HG03457 (cell line): Measurements from ENCODE around the gene SDHB.

Experiments used
- ATAC-seq: cut with Tn5 transposase; IDR thresholded peaks from one replicate; pipeline ENCODE4 v1.9.1; 2021; ENCODE audit warnings: moderate number of reproducible peaks; ENCODE audit not compliant: unreplicated experiment

SDHB gene

GRCh38 chr1:17046334-17046657 is 7.5 kb downstream of the SDHB start:
- no peak for ATAC-seq

DNA sequence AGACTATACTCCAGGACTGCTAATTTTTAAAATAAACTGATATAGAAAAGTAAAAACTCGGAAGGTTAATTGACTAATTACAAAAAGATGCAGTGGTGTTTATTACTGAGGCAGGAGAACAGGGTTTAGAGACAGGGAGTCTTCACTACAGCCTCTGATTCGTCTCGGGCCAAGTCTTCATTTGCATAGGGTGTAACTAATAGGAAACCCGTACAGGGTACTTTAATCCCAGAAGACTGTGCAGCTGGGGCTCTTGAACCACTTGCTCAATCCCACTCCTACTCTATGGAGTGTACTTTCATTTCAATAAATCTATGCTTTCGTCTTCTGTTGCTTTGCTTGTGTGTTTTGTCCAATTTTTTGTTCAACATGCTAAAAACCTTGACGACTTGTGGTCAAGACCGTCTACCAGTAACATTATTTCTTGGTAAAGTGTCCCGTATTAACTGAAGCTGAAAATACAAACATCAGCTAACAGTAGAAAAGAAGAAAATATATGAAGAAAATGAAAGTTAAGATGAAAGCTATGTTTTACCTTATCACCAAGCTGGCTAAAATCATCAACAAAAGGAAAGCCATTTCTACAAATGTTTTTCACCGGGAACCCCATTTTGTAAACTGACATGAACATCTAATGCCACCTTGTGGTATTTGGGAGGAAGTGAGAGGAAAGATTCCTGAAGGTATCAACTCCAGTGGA is 8.0 kb downstream of the SDHB start:
- ATAC-seq = no peak

- ATAC-seq = no peak
Observed at GRCh38 chr1:17045150-17045549, 8.7 kb downstream of the SDHB start.

GRCh38 chr1:17043676-17044075 is 10.2 kb downstream of the SDHB start:
- no peak for ATAC-seq

DNA sequence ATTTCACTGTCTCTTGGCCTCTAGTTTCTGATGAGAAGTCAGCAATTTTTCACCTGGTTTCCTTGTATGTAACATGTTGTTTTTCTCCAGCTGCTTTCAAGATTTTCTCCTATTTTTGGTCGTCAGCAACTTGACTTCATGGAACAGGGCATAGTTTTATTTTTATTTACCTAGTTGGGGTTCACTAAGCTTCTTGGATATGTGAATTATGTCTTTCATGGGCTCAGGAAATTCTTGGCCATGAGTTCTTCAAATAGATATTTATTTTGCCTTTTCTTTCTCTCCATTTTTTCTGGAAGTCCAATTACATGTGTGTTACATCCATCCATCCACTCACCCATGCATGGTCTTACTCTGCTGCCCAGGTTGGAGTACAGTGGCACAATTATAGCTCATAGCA is 13.7 kb downstream of the SDHB start:
- ATAC-seq = no peak

DNA sequence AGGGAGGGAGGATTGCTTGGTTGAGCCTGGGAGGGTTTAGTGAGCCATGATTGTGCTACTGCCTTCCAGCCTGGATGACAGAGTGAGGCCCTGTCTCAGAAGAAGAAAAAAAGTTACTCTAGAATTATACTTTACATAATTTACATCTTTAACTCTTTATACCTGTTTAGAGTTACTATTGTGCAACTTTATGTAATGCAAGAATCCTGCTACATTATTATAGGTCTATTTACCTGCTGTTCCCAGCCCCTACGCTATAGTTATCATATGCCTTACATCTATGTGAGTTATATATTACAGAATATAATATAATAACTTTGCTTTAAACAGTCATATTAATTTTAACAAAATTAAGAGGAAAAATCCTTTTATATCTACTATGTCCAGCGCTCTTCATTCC is 14.3 kb downstream of the SDHB start:
- ATAC-seq = no peak

DNA sequence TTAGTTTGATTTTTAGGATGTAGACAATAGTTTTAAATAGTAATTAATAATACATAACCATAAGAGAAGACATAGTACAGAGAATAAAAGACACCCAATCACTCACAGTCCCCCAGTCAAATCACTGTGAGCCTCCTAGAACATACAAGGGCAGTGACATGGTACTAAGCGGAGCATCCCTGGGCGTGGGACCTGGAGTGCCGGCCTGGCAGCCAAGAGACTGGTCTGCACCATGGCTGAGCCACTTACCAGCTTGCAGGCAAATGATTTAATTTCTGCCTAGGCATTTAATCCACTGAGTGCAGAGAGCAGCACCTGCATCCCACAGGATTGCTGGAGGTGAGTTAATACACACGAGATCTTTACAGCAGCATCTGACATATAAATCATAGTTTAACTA is 20.4 kb downstream of the SDHB start:
- no peak for ATAC-seq

- ATAC-seq = no peak
Observed at GRCh38 chr1:17032741-17033140, 21.1 kb downstream of the SDHB start.

- no peak for ATAC-seq
Observed at GRCh38 chr1:17031436-17031835, 22.4 kb downstream of the SDHB start.

DNA sequence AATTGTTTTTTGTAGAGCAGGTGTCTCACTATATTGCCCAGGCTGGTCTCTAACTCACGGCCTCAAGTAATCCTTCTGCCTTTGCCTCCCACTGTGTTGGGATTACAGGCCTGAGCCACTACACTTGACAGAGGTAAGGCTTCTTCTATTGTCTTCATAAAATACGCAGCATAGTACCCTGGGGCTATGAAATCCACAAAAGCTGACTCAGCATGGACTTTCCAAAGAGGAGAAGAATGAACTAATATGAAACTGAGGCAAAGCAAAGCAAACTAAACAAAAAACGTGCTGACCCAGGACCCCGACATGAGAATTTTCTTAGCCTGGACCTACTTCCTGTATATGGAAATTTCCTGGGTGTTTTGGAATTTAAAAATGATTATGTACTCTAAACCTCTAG is 23.6 kb downstream of the SDHB start:
- no peak for ATAC-seq

- no peak for ATAC-seq
Observed at GRCh38 chr1:17028662-17029188, 25.1 kb downstream of the SDHB start.

DNA sequence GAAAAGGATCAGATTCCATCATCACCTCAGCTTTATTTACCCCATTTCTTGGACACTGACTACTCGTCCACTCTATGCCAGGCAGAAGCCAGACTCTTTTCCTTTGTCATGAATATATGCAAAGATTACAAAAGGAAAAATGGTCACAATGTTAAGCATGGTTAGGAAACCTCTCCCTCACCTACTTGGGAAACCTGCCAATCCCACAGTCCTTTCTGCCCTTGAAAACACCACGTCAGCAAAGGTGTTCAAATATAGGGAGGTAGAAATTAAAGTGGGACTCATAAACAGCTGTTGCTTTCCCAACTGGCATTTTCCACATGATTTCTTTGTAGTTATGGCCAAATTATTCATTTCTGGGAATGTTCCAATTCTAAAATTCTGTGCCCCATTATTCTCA is 25.9 kb downstream of the SDHB start:
- no peak for ATAC-seq

- ATAC-seq = no peak
Observed at GRCh38 chr1:17027403-17027802, 26.4 kb downstream of the SDHB start.

GRCh38 chr1:17024721-17025120 is 29.1 kb downstream of the SDHB start:
- ATAC-seq = no peak

- no peak for ATAC-seq
Observed at GRCh38 chr1:17023573-17023972, 30.3 kb downstream of the SDHB start.

DNA sequence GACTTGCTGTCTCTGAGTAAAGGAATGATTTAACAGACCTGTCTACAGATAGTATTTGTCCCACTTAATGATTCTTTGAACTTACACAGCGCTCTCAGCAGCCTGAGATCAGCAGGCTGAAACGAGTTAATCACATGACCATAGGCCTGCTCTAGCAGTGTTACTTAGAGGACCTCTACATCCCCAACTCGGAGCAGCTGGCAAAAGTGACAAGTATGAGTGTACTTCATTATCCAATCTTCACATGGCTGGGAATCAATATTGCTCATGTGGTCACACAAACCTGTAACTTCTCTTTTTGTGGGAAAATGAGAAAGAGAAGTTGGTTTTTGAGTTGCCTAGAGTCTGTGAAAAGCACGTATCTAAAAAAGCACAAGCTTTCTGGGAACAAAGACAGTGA is 30.7 kb downstream of the SDHB start:
- ATAC-seq = no peak

DNA sequence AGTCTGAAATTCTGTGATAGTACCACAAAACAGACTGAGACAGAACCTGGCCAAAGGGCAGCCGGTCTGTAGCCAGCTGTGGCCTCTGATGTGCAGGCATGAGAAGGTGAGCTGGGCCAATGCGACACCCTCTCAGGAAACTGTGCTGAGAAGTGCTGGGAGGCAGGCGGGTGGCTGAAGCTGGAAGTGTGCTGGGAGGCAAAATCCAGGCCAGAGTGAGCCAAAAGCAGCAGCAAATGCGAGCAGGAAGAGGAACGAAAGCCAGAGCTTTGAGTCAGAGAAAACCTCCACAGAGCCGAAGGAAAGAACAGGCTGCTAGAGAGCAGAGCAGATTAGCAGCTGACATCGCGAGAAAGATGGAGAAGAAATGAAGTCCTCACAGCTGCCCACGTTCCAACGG is 31.9 kb downstream of the SDHB start:
- ATAC-seq = no peak

DNA sequence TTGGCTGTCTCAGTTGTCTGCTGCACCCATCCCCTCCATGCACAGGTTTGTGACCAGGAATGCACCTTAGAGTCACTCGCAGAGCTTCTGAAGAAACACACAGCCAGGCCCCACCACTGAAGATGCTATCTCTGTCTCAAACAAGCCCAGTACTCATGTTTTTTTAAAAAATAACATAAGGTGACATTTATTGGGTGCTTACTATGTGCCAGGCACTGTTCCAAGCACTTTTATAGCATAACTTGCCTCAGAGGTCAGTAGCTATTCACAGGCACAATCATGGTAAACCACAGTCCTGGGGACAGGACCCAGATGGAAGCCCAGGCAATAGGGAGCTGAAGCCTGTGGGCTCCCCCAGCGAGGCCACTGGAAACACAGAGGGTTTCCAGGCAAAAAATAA is 33.3 kb downstream of the SDHB start:
- no peak for ATAC-seq

- ATAC-seq = no peak
Observed at GRCh38 chr1:17018849-17019248, 35.0 kb downstream of the SDHB start.

- ATAC-seq = no peak
Observed at GRCh38 chr1:17017435-17017834, 36.4 kb downstream of the SDHB start.

DNA sequence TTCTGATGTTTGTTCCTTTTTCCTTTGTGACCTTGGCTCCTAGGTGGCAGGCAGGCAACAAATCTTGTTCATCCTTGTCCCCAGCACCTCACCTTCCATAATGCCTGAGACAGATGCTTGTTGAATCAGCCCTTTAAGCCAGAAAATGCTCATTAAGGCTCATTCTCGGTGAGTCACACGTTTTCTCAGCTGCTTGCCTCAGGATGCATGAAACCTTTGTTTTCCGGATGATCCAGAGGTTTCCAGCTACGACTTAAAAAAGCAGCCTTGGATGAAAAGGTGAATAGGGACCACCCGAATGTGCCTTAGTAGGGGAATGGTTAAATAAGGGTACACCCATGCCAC is 37.5 kb downstream of the SDHB start:
- no peak for ATAC-seq

- ATAC-seq = no peak
Observed at GRCh38 chr1:17014671-17015567, 38.9 kb downstream of the SDHB start.
